H9 (cell line): ENCODE results near the gene SOS1. TPM values are rescaled to one million over a fixed set of nuclear protein-coding genes. Genes with fewer than 3 reads are reported as not detected.

Source experiments
- DNase-seq: peaks from one replicate; pipeline ENCODE4 v3.0.0-alpha.2; 2017
- H2AFZ ChIP-seq: one replicate; pipeline ENCODE4 v1.6.1; 2013; ENCODE audit warnings: mild to moderate bottlenecking, low read length, control low read depth, moderate library complexity
- H2AK5ac ChIP-seq: 2 replicates; pipeline ENCODE4 v1.6.1; 2013; ENCODE audit warnings: low read length, control low read depth, mixed read lengths; ENCODE audit not compliant: insufficient read length
- H2BK120ac ChIP-seq: one replicate; pipeline ENCODE4 v1.6.1; 2013; ENCODE audit warnings: low read depth, mild to moderate bottlenecking, low read length, control low read depth, inconsistent platforms; ENCODE audit not compliant: poor library complexity, severe bottlenecking
- H2BK12ac ChIP-seq: 2 replicates; pipeline ENCODE4 v1.6.1; 2013; ENCODE audit warnings: low read length, control low read depth, mixed read lengths, low read depth; ENCODE audit not compliant: insufficient read length
- H2BK15ac ChIP-seq: 2 replicates; pipeline ENCODE4 v1.6.1; 2013; ENCODE audit warnings: low read depth, low read length, control low read depth
- H2BK20ac ChIP-seq: one replicate; pipeline ENCODE4 v1.6.1; 2013; ENCODE audit warnings: low read depth, mild to moderate bottlenecking, low read length, control low read depth, inconsistent platforms; ENCODE audit not compliant: poor library complexity, severe bottlenecking
- H2BK5ac ChIP-seq: 2 replicates; pipeline ENCODE4 v1.6.1; 2013; ENCODE audit warnings: low read length, control low read depth, mixed read lengths; ENCODE audit not compliant: insufficient read length
- H3K14ac ChIP-seq: 2 replicates; pipeline ENCODE4 v1.6.1; 2013; ENCODE audit warnings: low read length, control low read depth; ENCODE audit not compliant: insufficient read depth
- H3K18ac ChIP-seq: 2 replicates; pipeline ENCODE4 v1.6.1; 2013; ENCODE audit warnings: low read depth, mild to moderate bottlenecking, mixed read lengths, low read length, control low read depth; ENCODE audit not compliant: insufficient read length
- H3K23ac ChIP-seq: 2 replicates; pipeline ENCODE4 v1.6.1; 2013; ENCODE audit warnings: low read length, control low read depth, mixed read lengths, low read depth; ENCODE audit not compliant: insufficient read length
- H3K23me2 ChIP-seq: 2 replicates; pipeline ENCODE4 v1.6.1; 2013; ENCODE audit warnings: low read depth, mild to moderate bottlenecking, mixed read lengths, low read length, control low read depth; ENCODE audit not compliant: insufficient read length, poor library complexity, severe bottlenecking
- H3K27ac ChIP-seq: 2 replicates; pipeline ENCODE4 v1.5.1; 2013; ENCODE audit warnings: low read length, control low read depth, mixed read lengths, low read depth; ENCODE audit not compliant: insufficient read length
- H3K27me3 ChIP-seq: 2 replicates; pipeline ENCODE4 v1.6.1; 2013; ENCODE audit warnings: low read length, control low read depth, inconsistent platforms; ENCODE audit not compliant: insufficient read depth
- H3K4ac ChIP-seq: 2 replicates; pipeline ENCODE4 v1.6.1; 2013; ENCODE audit warnings: low read depth, mild to moderate bottlenecking, control low read depth, inconsistent platforms, low read length, moderate library complexity
- H3K4me1 ChIP-seq: 2 replicates; pipeline ENCODE4 v1.6.1; 2013; ENCODE audit warnings: low read length, control low read depth, inconsistent platforms; ENCODE audit not compliant: insufficient read depth
- H3K4me2 ChIP-seq: 2 replicates; pipeline ENCODE4 v1.6.1; 2013; ENCODE audit warnings: low read length, control low read depth, mixed read lengths; ENCODE audit not compliant: insufficient read length, insufficient read depth
- H3K56ac ChIP-seq: 2 replicates; pipeline ENCODE4 v1.6.1; 2013; ENCODE audit warnings: low read depth, mild to moderate bottlenecking, mixed read lengths, low read length, control low read depth; ENCODE audit not compliant: insufficient read length
- H3K79me1 ChIP-seq: 2 replicates; pipeline ENCODE4 v1.6.1; 2013; ENCODE audit warnings: low read depth, mild to moderate bottlenecking, moderate library complexity, low read length, control low read depth, inconsistent platforms; ENCODE audit not compliant: insufficient read depth, poor library complexity, severe bottlenecking
- H3K79me2 ChIP-seq: 2 replicates; pipeline ENCODE4 v1.6.1; 2013; ENCODE audit warnings: low read length, control low read depth, inconsistent platforms; ENCODE audit not compliant: insufficient read depth
- H3K9ac ChIP-seq: 2 replicates; pipeline ENCODE4 v1.6.1; 2013; ENCODE audit warnings: low read length, control low read depth, mixed read lengths; ENCODE audit not compliant: insufficient read length; ENCODE audit errors: extremely low read depth
- H3K9me3 ChIP-seq: one replicate; pipeline ENCODE4 v1.6.1; 2013; ENCODE audit warnings: low read depth, low read length, inconsistent platforms; ENCODE audit not compliant: control insufficient read depth
- H3T11ph ChIP-seq: one replicate; pipeline ENCODE4 v1.6.1; 2013; ENCODE audit warnings: mild to moderate bottlenecking, low read length, control low read depth, inconsistent platforms
- H4K20me1 ChIP-seq: one replicate; pipeline ENCODE4 v1.6.1; 2013; ENCODE audit not compliant: control insufficient read depth, insufficient read length, insufficient read depth
- H4K5ac ChIP-seq: 2 replicates; pipeline ENCODE4 v1.6.1; 2013; ENCODE audit warnings: low read depth, mild to moderate bottlenecking, mixed read lengths, low read length, control low read depth; ENCODE audit not compliant: insufficient read length
- H4K8ac ChIP-seq: replicated peaks from 2 replicates; pipeline ENCODE4 v1.6.1; 2013; ENCODE audit warnings: low read length, control low read depth, mixed read lengths, low read depth; ENCODE audit not compliant: insufficient read length
- H4K91ac ChIP-seq: 2 replicates; pipeline ENCODE4 v1.6.1; 2013; ENCODE audit warnings: low read depth, mild to moderate bottlenecking, moderate library complexity, mixed read lengths, low read length, control low read depth; ENCODE audit not compliant: insufficient read length
- H3K27ac Mint-ChIP-seq, 3 experiments: 2 replicates in 2 of 3; 3 replicates in 1 of 3; pipeline ENCODE4 v1.8.0; 2020 to 2021; ENCODE audit warnings: mixed read lengths in 3 of 3, mild to moderate bottlenecking in 1 of 3, moderate library complexity in 1 of 3
- H3K27me3 Mint-ChIP-seq: 2 replicates; pipeline ENCODE4 v1.8.0; 2021; ENCODE audit warnings: low read depth, mild to moderate bottlenecking, moderate library complexity, mixed read lengths
- H3K36me3 Mint-ChIP-seq, 3 experiments: 2 replicates in 2 of 3; 3 replicates in 1 of 3; pipeline ENCODE4 v1.8.0; 2020 to 2021; ENCODE audit warnings: low read depth in 3 of 3, mixed read lengths in 3 of 3; ENCODE audit not compliant: insufficient read depth in 1 of 3
- H3K4me1 Mint-ChIP-seq, 2 experiments: 2 replicates each; pipeline ENCODE4 v1.8.0; 2020; ENCODE audit warnings: mixed read lengths in 2 of 2
- H3K4me3 Mint-ChIP-seq, 2 experiments: 2 replicates in 1 of 2; 3 replicates in 1 of 2; pipeline ENCODE4 v1.8.0; 2020 to 2021; ENCODE audit warnings: mild to moderate bottlenecking in 2 of 2, mixed read lengths in 2 of 2, moderate library complexity in 1 of 2
- H3K9me3 Mint-ChIP-seq, 2 experiments: 2 replicates in 1 of 2; 3 replicates in 1 of 2; pipeline ENCODE4 v1.8.0; 2020; ENCODE audit warnings: mild to moderate bottlenecking in 2 of 2, mixed read lengths in 2 of 2, moderate library complexity in 1 of 2
- CTCF ChIP-seq: fragments of 200-600 bp; sonication (generic); conservative IDR thresholded peaks from 3 replicates; pipeline ENCODE4 v1.8.0; 2021; ENCODE audit warnings: antibody characterized with exemption, mild to moderate bottlenecking
- WGBS: extraction: QIAGEN DNeasy Blood & Tissue Kit; methylation state at CpG from one replicate; pipeline ENCODE4 v1.1.7; 2013; ENCODE audit warnings: missing lambda C conversion rate, low lambda C conversion rate, mixed read lengths; ENCODE audit not compliant: insufficient read length; ENCODE audit errors: extremely low coverage; 5-methylcytosine and 5-hydroxymethylcytosine counted together
- total RNA-seq: library from RNA; stranded (reverse); gene quantifications from 2 replicates; pipeline ENCODE4 v1.2.1, GENCODE V29; 2021

Gene SOS1
- total RNA-seq, 1 experiment from 2014 or later = 35.8 TPM

GRCh38 chr2:39024833-39025232, 96.0 kb downstream of the SOS1 start:
- Mint-ChIP-seq H3K4me3 (no peak overlapping the region), H3K9me3 (no peaks in the 10 kb centered on the region), H3K27ac (no peak overlapping the region), H3K4me1 (peaks cover 32% of the 10 kb centered on the region in 2 experiments), H3K27me3 (no peaks in the 10 kb centered on the region), H3K36me3 (peaks cover 0 to 13% (median 5%) of the 10 kb centered on the region in 3 experiments; a peak in 4 of 7 replicates)
- no peak for TF ChIP-seq CTCF
- H3K27ac ChIP-seq = no peak overlapping the region
- no peak overlapping the region for H3K18ac ChIP-seq
- no CpG with 5 or more reads among the region's 4 CpGs for WGBS
- no peak overlapping the region for H4K91ac ChIP-seq
- H3K23ac ChIP-seq = no peak overlapping the region
- H3T11ph ChIP-seq = no peak overlapping the region
- no peaks in the 10 kb centered on the region for H3K23me2 ChIP-seq
- H2AK5ac ChIP-seq = no peak overlapping the region
- no peak overlapping the region for H2BK120ac ChIP-seq
- H2BK5ac ChIP-seq = no peak overlapping the region
- no peak overlapping the region for H2BK20ac ChIP-seq
- H3K14ac ChIP-seq = no peak overlapping the region
- H3K9ac ChIP-seq = no peak overlapping the region
- no peak overlapping the region for H3K4me2 ChIP-seq
- no peaks in the 10 kb centered on the region for H3K9me3 ChIP-seq
- no peak for DNase-seq
- no peaks in the 10 kb centered on the region for H4K20me1 ChIP-seq
- no peaks in the 10 kb centered on the region for H3K79me2 ChIP-seq
- no peak overlapping the region for H4K5ac ChIP-seq
- H2BK15ac ChIP-seq = no peak overlapping the region
- peaks cover 2% of the 10 kb centered on the region; the same call in 1 of the 2 replicates for H3K4me1 ChIP-seq
- no peak overlapping the region for H4K8ac ChIP-seq
- H2BK12ac ChIP-seq = no peak overlapping the region
- no peaks in the 10 kb centered on the region for H3K27me3 ChIP-seq
- H3K4ac ChIP-seq = no peak overlapping the region
- no peak overlapping the region for H2AFZ ChIP-seq
- no peaks in the 10 kb centered on the region for H3K79me1 ChIP-seq
- no peak overlapping the region for H3K56ac ChIP-seq
